Astrocyte of the spinal cord (primary cell): ENCODE data around the gene HAUS3.
"Not testable (repeated sequence)": the region's sequence is repeated elsewhere in the genome, so short reads cannot be mapped to it uniquely, and the experiment has no call there.

Experiments
- DNase-seq: peaks from one replicate; pipeline ENCODE4 v3.0.0; 2011; ENCODE audit warnings: low read depth, low spot score
- H3K4me3 ChIP-seq: 2 replicates; pipeline ENCODE4 v1.5.1; 2011; ENCODE audit warnings: low read depth, mild to moderate bottlenecking, low read length, moderate library complexity
- CTCF ChIP-seq: IDR thresholded peaks from 2 replicates; pipeline ENCODE4 v1.5.1; 2012; ENCODE audit warnings: low read depth, mild to moderate bottlenecking, low read length, inconsistent platforms
- in situ Hi-C: cut with HindIII; loops from 2 replicates; pipeline ENCODE4 v1.10.0; 2017; ENCODE audit warnings: low sequenced_read_pairs

Gene HAUS3

GRCh38 chr4:2281575-2282343, 39.8 kb upstream of the HAUS3 start:
- no peak for DNase-seq
- in situ Hi-C loops: no loop called here
- TF ChIP-seq CTCF: peak; percentile 6
- H3K4me3 ChIP-seq: no peak overlapping the region

- TF ChIP-seq CTCF: no peak
- in situ Hi-C loops: no loop called here
- H3K4me3 ChIP-seq: no peak overlapping the region
- DNase-seq: no peak
Observed at GRCh38 chr4:2280531-2281300, 38.8 kb upstream of the HAUS3 start.

GRCh38 chr4:2277956-2278355, 36.0 kb upstream of the HAUS3 start:
- H3K4me3 ChIP-seq: no peak overlapping the region
- no peak for DNase-seq
- no peak for TF ChIP-seq CTCF
- in situ Hi-C loops: no loop called here

- no peak for DNase-seq
- H3K4me3 ChIP-seq: no peak overlapping the region
- in situ Hi-C loops: no loop called here
- TF ChIP-seq CTCF: no peak
Observed at GRCh38 chr4:2276581-2277325, 34.8 kb upstream of the HAUS3 start.

GRCh38 chr4:2275546-2276251, 33.8 kb upstream of the HAUS3 start:
- no peak for DNase-seq
- in situ Hi-C loops: no loop called here
- TF ChIP-seq CTCF: no peak
- H3K4me3 ChIP-seq: no peak overlapping the region

GRCh38 chr4:2275044-2275397, 33.1 kb upstream of the HAUS3 start:
- DNase-seq, H3K4me3 ChIP-seq, in situ Hi-C loops: not testable (repeated sequence)
